ENCODE results near the gene S100B. TPM values are rescaled to one million over a fixed set of nuclear protein-coding genes. Genes with fewer than 3 reads are reported as not detected.

Gene S100B
- total and polyA plus RNA-seq, 8 donors: 1.4 to 3.5 (median 2.0) TPM

DNA sequence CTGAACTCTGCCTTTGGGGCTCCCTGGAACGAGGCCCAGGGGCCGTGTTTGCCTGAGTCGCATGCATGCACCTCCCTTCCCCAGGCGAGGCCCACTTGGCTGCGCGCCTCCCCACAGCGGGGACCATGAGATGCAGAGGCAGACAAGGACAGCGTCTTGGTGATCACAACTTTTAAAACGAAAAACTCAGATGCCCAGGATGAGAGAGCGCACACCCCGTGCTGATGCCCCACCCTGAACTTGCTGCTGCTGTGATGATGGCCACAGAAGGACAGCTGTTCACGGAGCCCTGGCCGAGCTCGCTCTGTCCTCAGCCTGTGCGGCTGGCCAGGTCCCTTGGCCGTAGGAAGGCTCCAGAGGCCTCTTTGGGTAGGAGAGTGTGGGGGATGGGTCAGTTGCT is 19.2 kb upstream of the S100B start:
- intact Hi-C loops (cut with DNase I): no loop called here
- Histone ChIP-seq H3K27ac (no peak overlapping the region), H3K27me3 (no peaks in the 10 kb centered on the region), H3K4me1 (peaks cover 0 to 29% of the 10 kb centered on the region in 2 donors), H3K9me3 (peaks cover 0 to 20% of the 10 kb centered on the region in 2 donors), H3K4me3 (no peak overlapping the region), H3K36me3 (no peaks in the 10 kb centered on the region)
- TF ChIP-seq CTCF (IDR thresholded peaks at IDR 0.05): no peak
- DNase-seq (no peak), ATAC-seq (no peak)

DNA sequence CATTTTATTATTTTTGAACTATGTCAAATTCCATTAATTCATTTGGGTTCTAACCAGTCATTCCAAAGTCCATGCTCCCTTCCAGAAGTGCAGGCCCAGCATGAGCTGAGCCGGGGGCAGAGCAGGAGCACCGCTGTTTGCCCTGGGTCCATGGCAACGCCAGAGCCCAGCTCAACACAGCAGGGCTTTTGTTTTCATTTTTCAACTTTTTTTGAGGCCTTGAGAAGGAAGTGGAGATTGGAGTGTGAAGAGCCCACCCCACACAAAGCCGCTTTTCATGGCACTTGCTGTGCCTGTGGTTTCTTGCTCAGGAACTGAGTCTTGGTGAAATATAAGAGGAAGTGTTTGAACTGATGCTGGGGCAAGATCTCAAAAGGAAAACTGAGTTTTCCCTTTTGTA is 17.3 kb upstream of the S100B start:
- intact Hi-C loops (cut with DNase I): no loop called here
- Histone ChIP-seq H3K4me1 (peaks cover 0 to 28% of the 10 kb centered on the region in 2 donors), H3K4me3 (no peak overlapping the region), H3K9me3 (peaks cover 0 to 20% of the 10 kb centered on the region in 2 donors), H3K36me3 (no peaks in the 10 kb centered on the region), H3K27ac (peak overlapping the region; percentile 26 to 83), H3K27me3 (no peaks in the 10 kb centered on the region)
- DNase-seq (peak in 2 of 4 donors; percentile 50 to 75), ATAC-seq (peak; percentile 75)
- no peak for TF ChIP-seq CTCF (IDR thresholded peaks at IDR 0.05)

GRCh38 chr21:46621457-46622182 is 16.7 kb upstream of the S100B start:
- ATAC-seq (no peak), DNase-seq (no peak)
- H3K36me3 ChIP-seq: no peaks in the 10 kb centered on the region
- intact Hi-C loops (cut with DNase I): no loop called here
- H3K27ac ChIP-seq: peak overlapping the region; percentile 26 to 83
- H3K4me1 ChIP-seq: peaks cover 0 to 22% of the 10 kb centered on the region in 2 donors
- no peaks in the 10 kb centered on the region for H3K27me3 ChIP-seq
- no peak overlapping the region for H3K4me3 ChIP-seq
- no peak for TF ChIP-seq CTCF (IDR thresholded peaks at IDR 0.05)
- peaks cover 0 to 17% of the 10 kb centered on the region in 2 donors for H3K9me3 ChIP-seq

DNA sequence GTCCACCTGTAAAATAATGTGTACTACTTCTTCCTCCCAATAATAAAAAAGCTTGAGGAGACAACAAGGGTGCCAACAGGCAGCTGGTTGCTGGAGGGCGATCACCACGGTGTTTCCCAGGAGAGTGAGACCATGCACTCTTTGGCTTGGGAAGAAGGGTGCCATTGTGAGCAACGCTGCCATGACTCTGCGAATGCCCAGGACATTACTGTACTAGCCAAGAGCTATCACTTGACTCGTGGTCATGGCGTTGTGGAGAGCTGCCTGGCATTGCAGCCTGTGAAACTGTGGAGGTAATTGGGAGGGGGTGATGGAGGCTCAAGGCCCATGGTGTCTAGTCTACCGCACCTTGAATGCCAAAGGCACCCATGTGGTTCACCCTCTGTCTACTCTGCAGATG is 16.0 kb upstream of the S100B start:
- intact Hi-C loops (cut with DNase I): no loop called here
- no peak overlapping the region for H3K27ac ChIP-seq
- TF ChIP-seq CTCF (IDR thresholded peaks at IDR 0.05): no peak

DNA sequence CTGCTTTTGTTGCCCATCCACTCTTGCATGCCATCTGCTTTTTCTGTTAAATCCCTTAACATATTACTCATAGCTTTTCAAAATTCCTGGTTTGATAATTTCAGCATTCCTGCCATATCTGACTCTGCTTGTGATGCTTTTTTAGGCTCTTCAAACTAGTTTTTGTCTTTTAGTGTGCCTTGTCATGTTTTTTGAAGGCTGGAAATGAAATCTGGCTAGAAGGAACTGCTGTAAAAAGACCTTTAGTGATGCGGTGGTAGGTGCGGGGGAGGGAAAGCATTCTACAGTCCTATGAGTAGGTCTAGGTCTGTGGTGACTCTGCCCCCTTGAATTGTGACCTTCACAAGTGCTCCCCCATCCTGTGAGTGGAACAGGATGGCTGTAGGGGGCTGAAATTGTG is 15.0 kb upstream of the S100B start:
- DNase-seq (no peak), ATAC-seq (no peak)
- H3K9me3 ChIP-seq: peaks cover 0 to under 1% of the 10 kb centered on the region in 2 donors
- intact Hi-C loops (cut with DNase I): no loop called here
- H3K36me3 ChIP-seq: no peaks in the 10 kb centered on the region
- no peak for TF ChIP-seq CTCF (IDR thresholded peaks at IDR 0.05)
- H3K27ac ChIP-seq: no peak overlapping the region
- no peak overlapping the region for H3K4me3 ChIP-seq
- no peaks in the 10 kb centered on the region for H3K27me3 ChIP-seq
- peaks cover 0 to 22% of the 10 kb centered on the region in 2 donors for H3K4me1 ChIP-seq

More for the DNA sequence above, 16.0 kb upstream of the S100B start:
- ATAC-seq (no peak), DNase-seq (no peak)
- Histone ChIP-seq H3K9me3 (peaks cover 0 to 11% of the 10 kb centered on the region in 2 donors), H3K27me3 (no peaks in the 10 kb centered on the region), H3K4me1 (peaks cover 0 to 22% of the 10 kb centered on the region in 2 donors), H3K36me3 (no peaks in the 10 kb centered on the region), H3K4me3 (no peak overlapping the region)

Measured in left lung (tissue), 10 donors.